ENCODE measurements around the gene MXD3.

- TF ChIP-seq BCL11A (IDR thresholded peaks at IDR 0.05; ENCODE audit: low read depth, low read length) (no peak), ZBTB33 (IDR thresholded peaks at IDR 0.05) (no peak)
Observed at GRCh38 chr5:177336603-177337494, 25.2 kb upstream of the MXD3 start.

All from GM12878 (cell line).